NCI-H2227 treated with DMSO at 0.1 percent for 48 hours (cell line): Measurements from ENCODE around the gene PRR5L.

Experiments used
- DNase-seq: peaks from one replicate; lab custom pipeline; 2025; lab: John Stamatoyannopoulos, UW

PRR5L gene

GRCh38 chr11:36295926-36296325 is at the start of gene PRR5L:
Gene PRR5L, plus strand, starts transcription at chr11:36296288. Its CDS starts 104,834 bp downstream, at chr11:36401122.
- DNase-seq, result no peak

- no peak for DNase-seq
These were observed 48.6 kb upstream of the PRR5L start for GRCh38 chr11:36247493-36247892.

GRCh38 chr11:36248436-36248835 is 47.7 kb upstream of the PRR5L start:
- no peak for DNase-seq

GRCh38 chr11:36249246-36249645 is 46.8 kb upstream of the PRR5L start:
- no peak for DNase-seq

GRCh38 chr11:36251823-36252222 is 44.3 kb upstream of the PRR5L start:
- no peak for DNase-seq

- DNase-seq, result peak; percentile 54
These were observed 42.9 kb upstream of the PRR5L start for GRCh38 chr11:36253238-36253637.

GRCh38 chr11:36254713-36255112 is 41.4 kb upstream of the PRR5L start:
- DNase-seq, result no peak

- DNase-seq, result no peak
These were observed 38.7 kb upstream of the PRR5L start for GRCh38 chr11:36257351-36257750.

- no peak for DNase-seq
These were observed 37.2 kb upstream of the PRR5L start for GRCh38 chr11:36258730-36259360.

- no peak for DNase-seq
These were observed 35.0 kb upstream of the PRR5L start for GRCh38 chr11:36261094-36261493.

- no peak for DNase-seq
These were observed 31.8 kb upstream of the PRR5L start for GRCh38 chr11:36264011-36264972.

GRCh38 chr11:36264973-36265344 is 31.1 kb upstream of the PRR5L start:
- no peak for DNase-seq

- DNase-seq, result peak; percentile 48
These were observed 30.1 kb upstream of the PRR5L start for GRCh38 chr11:36265793-36266628.

- DNase-seq, result no peak
These were observed 29.3 kb upstream of the PRR5L start for GRCh38 chr11:36266767-36267166.

GRCh38 chr11:36268337-36268985 is 27.6 kb upstream of the PRR5L start:
- no peak for DNase-seq

- no peak for DNase-seq
These were observed 25.4 kb upstream of the PRR5L start for GRCh38 chr11:36270701-36271100.

- DNase-seq, result no peak
These were observed 24.2 kb upstream of the PRR5L start for GRCh38 chr11:36271794-36272407.

- DNase-seq, result peak; percentile 34
These were observed 23.0 kb upstream of the PRR5L start for GRCh38 chr11:36273110-36273509.

- DNase-seq, result no peak
These were observed 21.7 kb upstream of the PRR5L start for GRCh38 chr11:36274414-36274813.

GRCh38 chr11:36278531-36279282 is 17.4 kb upstream of the PRR5L start:
- DNase-seq, result peak; percentile 58

- no peak for DNase-seq
These were observed 15.6 kb upstream of the PRR5L start for GRCh38 chr11:36280531-36280930.
